HG03064 (cell line): Measurements from ENCODE around the gene CST7.
"Not testable (repeated sequence)": the region's sequence is repeated elsewhere in the genome, so short reads cannot be mapped to it uniquely, and the experiment has no call there.

ENCODE experiments used
- ATAC-seq: cut with Tn5 transposase; IDR thresholded peaks from one replicate; pipeline ENCODE4 v1.9.1; 2021; ENCODE audit warnings: low read depth; ENCODE audit not compliant: unreplicated experiment

Gene CST7

DNA sequence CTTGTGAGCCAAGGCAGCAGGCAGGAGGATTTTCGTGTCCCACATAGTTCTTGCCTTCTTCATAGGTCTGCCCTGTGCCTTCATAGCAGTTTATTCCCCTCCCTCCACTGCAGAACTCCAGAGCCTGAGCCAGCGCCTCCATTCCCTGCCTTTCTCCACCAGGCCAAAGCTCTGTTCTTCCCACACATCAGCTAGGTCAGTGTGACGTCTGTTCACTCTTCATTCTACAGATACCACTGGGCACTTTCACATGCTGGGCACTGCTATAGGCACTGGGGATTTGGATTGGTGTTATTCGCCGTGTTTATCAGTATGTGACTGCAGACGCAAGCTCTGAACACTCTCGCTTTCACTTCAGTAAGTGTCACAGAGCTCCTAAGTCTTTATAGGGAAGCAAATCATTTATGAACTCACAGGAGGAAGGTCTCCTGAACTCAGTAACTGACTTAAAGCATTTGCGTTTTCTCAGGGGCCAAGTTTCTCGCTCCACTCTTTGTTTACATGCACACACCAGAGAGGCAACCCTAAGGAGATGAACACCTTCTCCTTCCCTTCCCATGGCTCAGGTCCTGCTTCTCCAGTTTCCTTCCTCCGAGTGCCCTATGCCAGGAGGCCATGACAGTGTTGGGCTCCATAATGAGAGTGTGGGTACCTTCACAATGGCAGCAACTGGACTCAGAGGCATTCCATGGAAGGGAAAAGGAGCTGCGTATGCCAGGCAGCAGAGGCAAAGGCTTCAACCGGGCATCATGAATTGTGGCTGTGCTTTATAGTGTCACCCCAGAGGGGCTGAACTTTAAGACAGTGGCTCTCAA lies 49.8 kb downstream of the CST7 start:
- no peak for ATAC-seq

DNA sequence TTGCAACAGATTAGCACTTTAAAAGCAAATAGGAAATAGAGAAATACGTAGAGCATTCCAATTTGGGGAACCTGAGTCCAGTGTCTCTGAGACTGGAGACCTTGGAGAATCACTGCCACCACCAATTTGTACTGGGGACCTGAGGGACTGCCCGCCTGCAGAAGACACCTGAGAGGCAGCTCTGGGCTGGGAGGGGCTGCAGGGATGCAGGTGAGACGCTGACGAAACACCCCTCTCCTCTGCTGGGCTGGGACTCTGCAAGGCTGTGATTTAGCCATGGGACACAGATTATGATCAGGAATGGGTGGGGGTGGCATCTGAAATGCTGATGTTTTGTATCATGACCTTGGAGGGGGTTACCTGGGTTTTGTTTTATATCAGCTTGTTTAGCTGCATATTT lies 50.5 kb downstream of the CST7 start:
- ATAC-seq = no peak

DNA sequence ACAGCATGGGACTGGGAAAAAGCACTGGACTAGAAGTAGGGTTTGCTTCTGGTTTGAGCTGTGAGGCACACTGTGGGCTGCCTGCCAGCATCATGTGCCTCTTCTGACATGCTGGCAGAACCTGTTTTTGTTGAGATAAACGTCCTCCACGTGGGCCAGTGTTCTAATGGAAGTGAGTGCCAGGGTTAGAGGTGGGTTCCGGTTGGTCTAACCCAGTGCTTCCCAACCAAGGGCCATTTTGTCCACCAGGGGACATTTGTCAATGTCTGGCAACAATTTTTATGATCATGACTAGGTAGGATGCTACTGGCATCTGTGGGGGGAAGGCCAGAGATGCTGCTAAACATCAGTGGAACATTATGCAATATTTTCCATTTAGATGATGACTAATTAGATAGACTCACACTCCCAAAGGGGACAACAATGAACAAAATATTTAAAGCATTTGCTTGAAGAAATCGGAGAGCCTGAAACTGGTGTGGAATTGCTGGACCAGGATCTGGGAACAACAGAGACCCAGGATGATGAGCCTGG lies 51.3 kb downstream of the CST7 start:
- ATAC-seq = no peak

- not testable (repeated sequence) for ATAC-seq
Measured at GRCh38 chr20:25001323-25001722, 52.3 kb downstream of the CST7 start.

GRCh38 chr20:25003002-25003401 lies 53.9 kb downstream of the CST7 start:
- no peak for ATAC-seq

DNA sequence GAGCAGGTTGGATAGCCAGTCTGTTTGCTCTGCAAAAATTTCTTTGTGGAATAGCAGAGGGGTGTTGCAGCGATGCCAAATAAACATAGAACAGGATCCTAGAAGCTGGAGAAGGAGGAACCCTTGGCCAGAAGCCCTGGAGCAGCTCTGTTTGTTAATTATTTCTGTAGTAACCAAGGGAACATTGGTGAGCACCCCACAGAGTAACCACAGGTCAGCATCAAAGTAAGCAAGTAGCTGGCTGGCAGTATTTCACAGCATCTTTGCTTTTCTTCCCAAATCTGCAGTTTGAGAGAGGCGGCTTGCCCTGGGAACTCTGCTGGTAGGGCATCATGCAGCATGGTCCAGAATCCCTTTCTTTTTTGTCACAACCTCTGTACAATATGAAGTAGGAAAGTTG lies 56.2 kb downstream of the CST7 start:
- no peak for ATAC-seq

GRCh38 chr20:25005661-25006060 lies 56.6 kb downstream of the CST7 start:
- no peak for ATAC-seq

DNA sequence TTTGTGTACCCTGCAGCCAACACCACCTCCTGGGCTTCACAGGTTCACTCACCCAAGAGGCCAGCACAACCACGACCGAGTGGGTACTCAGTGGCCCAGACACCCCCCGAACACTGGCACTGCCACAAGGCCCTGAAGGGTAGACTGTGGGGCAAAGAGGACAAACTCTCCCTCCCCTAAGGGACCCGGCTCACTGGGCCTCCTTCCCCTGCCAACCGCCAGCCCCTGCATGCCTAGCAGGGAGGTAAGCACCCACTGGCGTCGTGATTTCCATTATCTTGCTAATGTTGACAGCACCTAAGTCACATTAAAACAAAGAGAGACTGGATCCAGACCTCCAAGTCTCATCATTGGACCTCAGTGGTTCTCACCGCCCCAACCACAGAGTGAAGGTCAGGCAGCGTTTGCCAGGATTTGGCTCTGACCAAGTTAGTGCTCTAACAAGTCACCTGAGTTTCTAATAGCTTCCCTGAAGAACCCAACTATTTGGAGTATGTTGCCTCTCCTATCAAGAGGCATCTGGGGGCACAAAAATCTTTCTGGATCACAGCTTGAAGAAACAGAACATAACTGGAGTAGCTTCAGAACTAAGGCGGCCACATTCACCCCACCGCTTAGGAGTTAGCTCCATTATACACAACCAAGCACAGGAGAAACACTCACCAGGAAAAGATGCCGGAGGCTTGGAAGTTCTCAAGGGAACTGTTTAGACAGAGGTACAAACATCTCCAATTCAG lies 57.5 kb downstream of the CST7 start:
- ATAC-seq = no peak

DNA sequence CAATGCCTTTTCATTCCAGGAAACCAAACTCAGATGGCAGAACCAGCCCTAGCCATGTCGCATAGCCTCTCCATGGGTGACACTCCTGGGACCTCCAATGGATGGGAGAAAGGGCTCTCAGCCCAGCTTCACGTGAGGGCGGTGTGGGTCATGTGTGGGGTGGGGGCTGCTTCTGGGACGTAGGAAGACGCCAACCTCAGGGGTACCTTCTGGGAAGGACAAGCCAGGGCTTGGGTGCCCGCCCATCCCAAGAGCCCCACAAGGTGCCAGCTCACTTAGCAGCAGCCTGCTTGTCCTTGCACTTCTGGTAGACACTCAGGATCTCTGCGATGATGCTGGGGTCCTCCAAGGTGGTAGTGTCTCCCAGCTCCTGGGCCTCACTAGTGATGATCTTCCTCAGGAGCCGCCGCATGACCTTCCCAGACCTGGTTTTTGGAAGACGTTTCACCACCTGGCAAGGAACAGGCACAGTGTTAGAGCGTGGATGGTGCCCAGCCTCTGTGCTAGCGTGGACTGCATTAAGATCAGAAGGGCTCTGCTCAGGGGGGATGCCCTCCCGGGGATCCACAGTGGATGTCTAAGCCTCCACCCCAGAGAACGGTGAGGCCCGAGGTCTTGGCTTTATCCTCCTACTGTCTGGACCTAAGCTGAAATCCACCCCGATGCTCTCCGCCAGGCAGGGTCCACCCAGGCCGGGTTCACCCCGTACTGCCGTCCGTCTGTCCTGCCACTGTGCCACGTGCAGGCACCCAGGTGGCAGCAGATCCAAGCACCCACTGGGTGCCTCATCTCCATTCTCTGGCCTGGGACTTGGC lies 58.6 kb downstream of the CST7 start:
- no peak for ATAC-seq

DNA sequence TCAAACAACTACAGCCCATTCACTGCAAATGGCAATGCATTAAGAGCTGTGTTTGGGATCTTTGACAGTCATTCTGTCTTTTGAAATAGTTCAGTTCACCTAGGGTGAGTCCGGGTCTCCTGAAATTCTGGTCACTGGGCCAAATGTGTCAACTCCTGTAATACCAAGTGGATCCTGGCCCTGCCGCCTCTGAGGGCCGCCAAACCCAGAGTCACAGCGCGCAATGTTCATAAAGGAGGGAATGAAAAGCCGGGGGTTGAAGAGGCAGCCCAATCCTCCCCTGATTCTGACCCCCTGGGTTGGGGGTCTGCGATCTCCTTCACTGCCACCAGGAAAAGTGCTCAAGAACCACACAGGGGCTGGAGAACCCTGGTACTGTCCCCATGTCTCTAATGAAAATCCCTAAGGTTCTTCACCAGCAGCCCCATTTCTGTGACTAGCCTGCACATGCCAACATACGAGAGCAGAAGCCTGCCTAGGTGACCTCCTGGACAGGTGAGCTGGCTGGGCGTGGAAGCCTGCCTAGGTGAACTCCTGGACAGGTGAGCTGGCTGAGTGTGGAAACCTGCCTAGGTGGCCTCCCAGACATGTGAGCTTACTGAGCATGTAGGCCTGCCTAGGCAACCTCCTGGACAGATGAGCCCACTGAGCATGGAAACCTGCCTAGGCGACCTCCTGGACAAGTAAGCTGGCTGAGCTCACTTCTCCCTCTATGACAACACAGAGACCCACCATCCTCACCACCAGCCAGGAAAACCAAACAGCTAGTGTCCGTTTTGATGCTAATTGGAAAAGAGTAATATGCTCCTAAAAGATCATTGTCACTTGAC lies 59.5 kb downstream of the CST7 start:
- ATAC-seq = no peak
